ENCODE results near the gene PLCH1. TPM values are rescaled to one million over a fixed set of nuclear protein-coding genes. Genes with fewer than 3 reads are reported as not detected.

Gene PLCH1
- total and polyA plus RNA-seq, 2 experiments from 2014 or later: 8.1 to 25.3 TPM

DNA sequence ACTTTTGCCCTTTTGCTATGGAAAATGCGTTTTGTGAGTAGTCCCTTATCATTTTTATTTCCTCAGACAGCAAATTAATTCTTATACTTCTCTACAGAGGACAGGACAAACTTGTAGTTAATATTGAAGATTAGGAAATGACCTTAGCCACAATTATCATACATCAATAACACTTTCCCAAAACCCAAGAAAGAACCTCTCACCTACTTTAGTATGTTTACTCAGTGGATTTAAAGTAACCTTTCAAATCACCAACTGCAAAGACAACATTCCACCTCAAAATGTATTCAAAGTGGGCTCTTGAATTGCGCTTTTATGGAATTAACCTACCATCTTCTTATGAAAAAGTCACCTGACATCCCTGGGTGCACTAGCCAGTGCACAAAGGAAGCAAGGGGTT lies 107.3 kb downstream of the PLCH1 start:
- Mint-ChIP-seq H3K36me3 (ENCODE audit: low read depth) (no peaks in the 10 kb centered on the region; the same call in 2 of the 3 replicates), H3K4me1 (peaks cover 24% of the 10 kb centered on the region), H3K27me3 (ENCODE audit: insufficient read depth, low read depth, poor library complexity) (no peaks in the 10 kb centered on the region), H3K9me3 (no peaks in the 10 kb centered on the region), H3K4me3 (no peak overlapping the region), H3K27ac (no peak overlapping the region)
- Histone ChIP-seq H3K4me3 (no peak overlapping the region), H3K4me2 (no peak overlapping the region), H3F3A (replicated peaks; ENCODE audit: low read depth) (no peaks in the 10 kb centered on the region), H3K27ac (ENCODE audit: low read depth) (no peak overlapping the region), H3K36me3 (ENCODE audit: insufficient read depth) (no peaks in the 10 kb centered on the region), H2AFZ (no peak overlapping the region), H3K9me2 (ENCODE audit: insufficient read depth) (peaks cover 4% of the 10 kb centered on the region; the same call in 1 of the 2 replicates), H3K27me3 (ENCODE audit: insufficient read depth) (no peaks in the 10 kb centered on the region), H3K4me1 (ENCODE audit: insufficient read depth) (peaks cover 14% of the 10 kb centered on the region), H4K20me1 (replicated peaks; ENCODE audit: insufficient read depth) (no peaks in the 10 kb centered on the region), H3K79me2 (replicated peaks; ENCODE audit: insufficient read depth) (peaks cover 3% of the 10 kb centered on the region)
- TF ChIP-seq ZNF114 (CRISPR knock-in tag; IDR thresholded peaks at IDR 0.05) (no peak), ETS1 (IDR thresholded peaks at IDR 0.05) (no peak), CTCF (conservative IDR thresholded peaks at IDR 0.05; ENCODE audit: low read depth in 2 of 2) (no peak), REST (IDR thresholded peaks at IDR 0.05; ENCODE audit: unreplicated experiment) (no peak), POLR2AphosphoS5 (IDR thresholded peaks at IDR 0.05; ENCODE audit: low read depth) (no peak), STAT1 (IDR thresholded peaks at IDR 0.05; ENCODE audit: unreplicated experiment) (no peak)
- DNase-seq (ENCODE audit: low spot score): no peak
- ATAC-seq: no peak

GRCh38 chr3:155635056-155635455 lies 109.8 kb downstream of the PLCH1 start:
- H3K79me2 ChIP-seq (replicated peaks; ENCODE audit: insufficient read depth): no peaks in the 10 kb centered on the region
- H3K9me3 Mint-ChIP-seq: no peaks in the 10 kb centered on the region
- no peaks in the 10 kb centered on the region; the same call in 2 of the 3 replicates for H3K36me3 Mint-ChIP-seq (ENCODE audit: low read depth)
- no peak for TF ChIP-seq POLR2AphosphoS5 (IDR thresholded peaks at IDR 0.05; ENCODE audit: low read depth)
- TF ChIP-seq CTCF (conservative IDR thresholded peaks at IDR 0.05; ENCODE audit: low read depth in 2 of 2): no peak
- no peak for TF ChIP-seq NANOG (IDR thresholded peaks at IDR 0.05; ENCODE audit: borderline replicate concordance)
- TF ChIP-seq EZH2phosphoT487 (IDR thresholded peaks at IDR 0.05; ENCODE audit: unreplicated experiment): no peak
- TF ChIP-seq EZH2 (IDR thresholded peaks at IDR 0.05; ENCODE audit: low read depth, unreplicated experiment): no peak
- TF ChIP-seq JUNB (IDR thresholded peaks at IDR 0.05; ENCODE audit: unreplicated experiment): no peak
- TF ChIP-seq CREB1 (CRISPR knock-in tag; IDR thresholded peaks at IDR 0.05; ENCODE audit: low read depth): no peak
- no peak for TF ChIP-seq ZNF331 (CRISPR knock-in tag; IDR thresholded peaks at IDR 0.05; ENCODE audit: low read depth)
- no peaks in the 10 kb centered on the region for H3K27me3 ChIP-seq (ENCODE audit: insufficient read depth)
- H2AFZ ChIP-seq: no peak overlapping the region
- peaks cover 29% of the 10 kb centered on the region for H3K4me1 Mint-ChIP-seq
- H3K4me2 ChIP-seq: no peak overlapping the region
- peaks cover 2% of the 10 kb centered on the region; the same call in 1 of the 2 replicates for H3K9me2 ChIP-seq (ENCODE audit: insufficient read depth)
- ATAC-seq: no peak
- no peaks in the 10 kb centered on the region for H4K20me1 ChIP-seq (replicated peaks; ENCODE audit: insufficient read depth)
- no peak overlapping the region for H3K4me3 ChIP-seq
- H3F3A ChIP-seq (replicated peaks; ENCODE audit: low read depth): no peaks in the 10 kb centered on the region
- H3K27me3 Mint-ChIP-seq (ENCODE audit: insufficient read depth, low read depth, poor library complexity): no peaks in the 10 kb centered on the region
- no peak overlapping the region for H3K4me3 Mint-ChIP-seq
- H3K4me1 ChIP-seq (ENCODE audit: insufficient read depth): peaks cover 15% of the 10 kb centered on the region
- no peak overlapping the region for H3K27ac Mint-ChIP-seq
- H3K36me3 ChIP-seq (ENCODE audit: insufficient read depth): no peaks in the 10 kb centered on the region
- DNase-seq (ENCODE audit: low spot score): no peak
- H3K27ac ChIP-seq (ENCODE audit: low read depth): no peak overlapping the region
